Activated CD4-positive, alpha-beta T cell treated with anti-CD3 and anti-CD28 coated beads, Interleukin-2, Interleukin-4, amounts not matched to agents 100 ng/mL and 50 ng/mL, durations not matched to agents 16 hours and 8 hours (primary cell): ENCODE data around the gene BICRAL.
"Not testable (repeated sequence)": the region's sequence is repeated elsewhere in the genome, so short reads cannot be mapped to it uniquely, and the experiment has no call there.

Source experiments
- DNase-seq: peaks from one replicate; pipeline ENCODE4 v3.0.0-alpha.2; 2020; ENCODE audit warnings: low spot score

BICRAL gene, protein sequence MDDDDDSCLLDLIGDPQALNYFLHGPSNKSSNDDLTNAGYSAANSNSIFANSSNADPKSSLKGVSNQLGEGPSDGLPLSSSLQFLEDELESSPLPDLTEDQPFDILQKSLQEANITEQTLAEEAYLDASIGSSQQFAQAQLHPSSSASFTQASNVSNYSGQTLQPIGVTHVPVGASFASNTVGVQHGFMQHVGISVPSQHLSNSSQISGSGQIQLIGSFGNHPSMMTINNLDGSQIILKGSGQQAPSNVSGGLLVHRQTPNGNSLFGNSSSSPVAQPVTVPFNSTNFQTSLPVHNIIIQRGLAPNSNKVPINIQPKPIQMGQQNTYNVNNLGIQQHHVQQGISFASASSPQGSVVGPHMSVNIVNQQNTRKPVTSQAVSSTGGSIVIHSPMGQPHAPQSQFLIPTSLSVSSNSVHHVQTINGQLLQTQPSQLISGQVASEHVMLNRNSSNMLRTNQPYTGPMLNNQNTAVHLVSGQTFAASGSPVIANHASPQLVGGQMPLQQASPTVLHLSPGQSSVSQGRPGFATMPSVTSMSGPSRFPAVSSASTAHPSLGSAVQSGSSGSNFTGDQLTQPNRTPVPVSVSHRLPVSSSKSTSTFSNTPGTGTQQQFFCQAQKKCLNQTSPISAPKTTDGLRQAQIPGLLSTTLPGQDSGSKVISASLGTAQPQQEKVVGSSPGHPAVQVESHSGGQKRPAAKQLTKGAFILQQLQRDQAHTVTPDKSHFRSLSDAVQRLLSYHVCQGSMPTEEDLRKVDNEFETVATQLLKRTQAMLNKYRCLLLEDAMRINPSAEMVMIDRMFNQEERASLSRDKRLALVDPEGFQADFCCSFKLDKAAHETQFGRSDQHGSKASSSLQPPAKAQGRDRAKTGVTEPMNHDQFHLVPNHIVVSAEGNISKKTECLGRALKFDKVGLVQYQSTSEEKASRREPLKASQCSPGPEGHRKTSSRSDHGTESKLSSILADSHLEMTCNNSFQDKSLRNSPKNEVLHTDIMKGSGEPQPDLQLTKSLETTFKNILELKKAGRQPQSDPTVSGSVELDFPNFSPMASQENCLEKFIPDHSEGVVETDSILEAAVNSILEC

DNA sequence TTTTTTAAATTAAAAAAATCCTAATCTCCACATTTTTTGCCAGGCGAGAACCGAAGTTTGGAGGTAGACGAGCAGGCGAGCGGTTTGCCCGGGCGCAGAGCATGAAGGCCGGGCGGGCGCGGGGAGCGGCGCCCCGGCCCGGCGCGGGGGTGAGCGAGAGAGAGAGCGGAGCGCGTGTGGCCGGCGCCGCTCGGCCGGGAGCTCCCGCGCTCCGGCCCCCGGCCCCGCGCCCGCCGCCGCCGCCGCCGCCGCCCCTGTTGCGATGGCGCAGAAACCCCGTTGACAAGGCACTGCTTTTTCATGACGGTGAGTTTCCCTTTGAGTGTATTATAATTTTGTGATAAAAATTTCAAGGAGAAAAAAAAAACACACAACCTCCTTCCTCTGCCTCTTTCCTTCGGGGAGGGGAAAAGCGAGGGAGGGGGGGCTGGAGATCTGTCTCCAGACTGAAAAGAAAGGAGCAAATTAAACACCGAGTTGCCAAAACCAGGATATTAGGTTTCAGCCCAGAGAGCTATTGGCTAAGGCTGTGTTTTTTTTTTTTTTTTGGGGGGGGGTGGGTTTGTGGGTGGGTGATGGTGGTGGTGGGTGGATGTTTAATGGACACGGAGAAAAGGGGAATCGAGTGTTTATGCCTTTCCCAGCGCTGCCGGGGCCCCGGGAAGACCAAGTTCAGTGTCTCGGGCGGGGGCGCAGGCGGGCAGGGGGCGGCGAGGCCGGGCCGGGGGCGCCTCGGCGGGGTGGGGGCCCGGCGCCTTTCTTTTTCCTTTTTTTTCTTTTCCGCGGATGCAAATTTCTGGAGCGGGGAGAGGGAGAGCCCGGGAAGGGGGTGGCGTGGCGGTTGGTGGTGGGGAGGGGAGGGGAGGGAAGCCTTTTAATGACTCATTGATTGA, at the start of gene BICRAL:
BICRAL (plus strand) TSS at position 257 of the 893 bp plus-strand sequence. CDS start 39,971 bp downstream, outside the sequence.
- DNase-seq, result peak; percentile 67

DNA sequence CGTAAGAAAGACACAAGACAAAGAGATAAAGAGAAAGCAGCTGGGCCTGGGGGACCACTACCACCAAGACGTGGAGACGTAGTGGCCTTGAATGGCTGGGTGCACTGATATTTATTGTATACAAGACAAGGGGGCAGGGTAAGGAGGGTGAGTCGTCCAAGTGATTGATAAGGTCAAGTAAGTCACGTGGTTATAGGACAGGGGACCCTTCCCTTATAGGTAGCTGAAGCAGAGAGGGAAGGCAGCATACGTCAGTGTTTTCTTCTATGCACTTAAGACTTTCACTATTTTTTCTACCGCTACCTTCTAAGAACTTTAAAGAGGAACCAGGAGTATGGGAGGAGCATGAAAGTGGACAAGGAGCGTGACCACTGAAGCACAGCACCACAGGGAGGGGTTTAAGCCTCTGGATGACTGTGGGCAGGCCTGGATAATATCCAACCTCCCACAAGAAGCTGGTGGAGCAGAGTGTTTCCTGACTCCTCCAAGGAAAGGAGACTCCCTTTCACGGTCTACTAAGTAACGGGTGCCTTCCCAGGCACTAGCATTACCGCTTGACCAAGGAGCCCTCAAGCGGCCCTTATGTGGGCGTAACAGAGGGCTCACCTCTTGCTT, 47.9 kb upstream of the BICRAL start:
- DNase-seq, result not testable (repeated sequence)

DNA sequence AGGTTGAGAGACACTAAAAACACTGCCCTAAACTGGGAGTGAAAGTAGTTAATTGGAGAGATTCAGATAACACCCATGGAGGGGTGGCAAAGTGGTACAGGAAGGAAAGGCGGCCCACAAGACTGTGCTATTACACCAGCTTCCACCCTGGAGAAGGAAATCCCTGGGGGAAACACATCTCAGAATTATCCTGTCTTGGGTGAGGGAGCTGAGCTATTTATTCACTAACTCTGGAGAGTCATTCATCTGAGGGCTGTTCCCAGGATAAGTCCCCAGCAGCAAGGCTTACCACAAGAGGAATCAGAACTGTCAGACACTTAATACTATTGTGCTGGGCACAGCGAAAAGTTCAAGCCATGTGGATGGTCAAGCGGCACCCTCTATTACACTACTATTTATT, 45.9 kb upstream of the BICRAL start:
- no peak for DNase-seq

DNA sequence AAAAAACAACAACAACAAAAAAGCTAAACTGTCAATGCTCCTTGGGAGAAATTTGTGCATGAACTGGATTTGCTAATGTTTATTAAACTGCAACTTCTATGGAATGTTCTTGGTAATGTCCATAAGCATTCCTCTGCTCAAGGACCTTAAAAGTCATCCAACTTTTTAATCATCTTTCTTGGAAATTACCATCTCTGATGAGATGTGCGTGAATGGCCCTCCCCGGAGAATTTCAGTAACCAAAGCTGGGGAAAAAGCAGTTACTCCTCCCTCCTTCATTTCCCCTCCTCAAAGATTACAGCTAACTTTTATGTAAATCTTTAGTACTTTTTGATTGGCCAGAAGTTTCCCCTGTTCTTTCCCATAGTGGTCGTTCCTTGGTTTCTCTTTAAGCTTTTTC, 41.1 kb upstream of the BICRAL start:
- DNase-seq, result no peak

DNA sequence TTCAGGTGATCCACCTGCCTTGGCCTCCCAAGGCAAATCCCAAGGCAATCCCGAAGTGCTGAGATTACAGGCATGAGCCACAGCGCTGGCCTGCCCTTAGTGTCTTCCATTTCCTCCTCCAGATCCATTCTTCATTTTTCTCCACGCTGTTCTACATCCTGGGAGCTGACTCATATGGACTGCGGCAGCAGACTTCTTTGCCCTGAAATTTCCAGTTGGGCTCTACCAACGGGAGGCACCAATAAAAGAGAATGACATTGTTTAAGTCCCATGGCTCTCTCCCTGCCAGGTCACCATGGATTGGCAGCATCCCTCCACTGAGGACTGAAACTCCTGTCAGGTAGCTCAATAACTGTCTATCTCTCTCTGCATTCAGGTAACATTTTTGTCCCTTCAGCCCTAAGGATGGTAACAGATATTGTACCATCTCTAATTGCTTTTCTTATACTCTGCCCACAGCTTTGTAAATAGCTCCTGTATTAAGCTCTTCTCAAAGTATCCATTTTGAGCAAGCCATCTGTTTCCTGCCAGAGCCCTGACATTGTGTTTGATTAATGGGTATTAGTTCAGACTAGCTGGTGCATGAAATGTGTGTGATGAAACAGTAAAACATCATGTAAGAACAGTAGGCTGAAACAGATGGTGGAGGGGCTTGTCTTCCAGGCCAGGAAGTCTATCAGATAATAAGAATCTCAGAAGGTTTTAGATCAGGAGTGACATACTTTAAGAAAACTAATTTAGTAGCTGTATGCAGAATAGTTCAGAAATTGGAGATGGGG, 39.5 kb upstream of the BICRAL start:
- DNase-seq, result no peak

DNA sequence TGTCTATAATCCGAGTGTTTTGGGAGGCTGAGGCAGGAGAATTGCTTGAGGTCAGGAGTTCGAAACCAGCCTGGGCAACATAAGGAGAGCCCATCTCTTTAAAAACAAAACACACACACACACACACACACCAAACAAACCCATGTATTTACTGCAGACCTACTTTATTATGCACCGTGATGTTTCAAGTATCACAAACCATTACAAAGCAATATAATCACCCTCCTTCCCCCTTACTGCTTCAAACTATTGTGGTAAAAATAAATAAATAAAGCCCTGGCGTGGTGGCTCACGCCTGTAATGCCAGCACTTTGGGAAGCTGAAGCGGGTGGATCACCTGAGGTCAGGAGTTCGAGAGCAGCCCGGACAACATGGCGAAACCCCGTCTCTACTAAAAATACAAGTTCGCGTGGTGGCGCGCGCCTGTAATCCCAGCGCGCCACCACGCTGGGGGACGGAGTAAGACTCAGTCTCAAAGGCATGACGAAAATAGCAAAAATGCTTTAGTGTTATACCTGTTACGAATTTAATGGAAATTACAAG, 37.4 kb upstream of the BICRAL start:
- no peak for DNase-seq

DNA sequence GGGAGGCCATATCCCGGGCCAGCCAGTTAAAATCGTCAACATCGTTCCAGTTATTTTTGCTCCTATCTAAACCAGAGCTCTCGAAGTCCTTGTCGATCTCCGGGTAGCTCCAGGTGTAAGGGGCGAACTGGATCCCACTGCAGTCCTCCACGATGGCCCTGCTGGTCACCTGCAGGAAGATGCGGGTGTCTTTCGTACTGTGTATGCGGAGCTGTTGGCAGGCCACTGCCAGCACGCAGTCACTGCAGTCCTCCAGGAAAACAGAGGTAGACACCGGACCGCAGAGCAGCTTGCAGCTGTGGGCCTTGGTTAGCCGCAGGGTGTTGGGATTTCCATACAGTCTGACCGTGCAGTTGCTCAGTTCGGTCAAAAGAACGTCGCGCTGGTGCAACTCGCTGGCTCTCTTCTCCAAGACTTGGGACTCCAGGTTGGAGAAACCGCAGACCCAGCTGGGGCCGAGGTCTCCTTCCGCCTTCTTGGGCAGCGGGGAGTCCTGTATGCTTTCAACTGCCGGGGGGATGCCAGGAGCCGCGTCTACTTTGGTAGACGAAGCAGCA, 36.7 kb upstream of the BICRAL start:
- peak; percentile 21 for DNase-seq

DNA sequence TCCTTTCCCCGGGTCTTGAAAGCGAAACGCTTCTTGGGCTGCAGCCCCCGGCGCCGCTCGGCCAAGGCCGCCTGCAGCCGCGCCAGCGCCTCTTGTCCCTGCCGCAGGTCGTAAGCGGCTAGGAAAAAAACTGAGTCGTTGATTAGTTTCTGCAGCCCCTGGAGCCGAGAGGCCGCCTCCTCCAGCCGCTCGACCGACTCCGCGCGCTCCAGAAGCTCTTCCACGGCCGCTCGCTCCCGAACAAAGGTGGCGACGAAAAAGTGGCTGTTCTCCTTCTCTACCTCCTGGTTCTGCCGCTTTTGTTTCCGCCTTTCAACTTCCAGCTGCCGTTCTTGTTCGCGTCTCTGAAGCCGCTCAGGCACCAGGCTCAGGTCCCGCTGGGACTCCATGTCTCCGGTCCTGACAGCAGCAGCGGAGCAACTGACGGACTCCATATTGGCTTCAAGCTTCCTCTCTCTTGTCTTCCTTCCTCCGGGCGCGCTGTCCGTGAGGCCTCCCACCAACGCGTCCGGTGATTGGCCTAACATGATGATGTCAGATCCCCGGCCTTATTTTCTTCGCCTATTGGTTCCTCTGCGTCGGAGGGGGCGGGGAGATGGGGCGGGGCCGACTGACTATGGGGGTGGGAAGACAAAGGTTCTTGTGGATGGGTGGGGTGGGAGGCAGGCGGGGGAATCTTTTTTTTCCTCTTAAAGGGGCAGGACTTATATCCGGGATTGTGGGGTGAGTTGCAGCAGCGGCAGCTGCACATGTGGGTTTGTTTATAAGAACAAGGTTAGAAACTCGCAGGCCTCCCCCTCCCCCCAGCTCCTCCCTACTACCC, 36.0 kb upstream of the BICRAL start, which contains the start of gene TBCC:
TBCC (minus strand) TSS at position 464 of the 823 bp plus-strand sequence; CDS start at position 434, 30 bp downstream.
- peak; percentile 98 for DNase-seq

DNA sequence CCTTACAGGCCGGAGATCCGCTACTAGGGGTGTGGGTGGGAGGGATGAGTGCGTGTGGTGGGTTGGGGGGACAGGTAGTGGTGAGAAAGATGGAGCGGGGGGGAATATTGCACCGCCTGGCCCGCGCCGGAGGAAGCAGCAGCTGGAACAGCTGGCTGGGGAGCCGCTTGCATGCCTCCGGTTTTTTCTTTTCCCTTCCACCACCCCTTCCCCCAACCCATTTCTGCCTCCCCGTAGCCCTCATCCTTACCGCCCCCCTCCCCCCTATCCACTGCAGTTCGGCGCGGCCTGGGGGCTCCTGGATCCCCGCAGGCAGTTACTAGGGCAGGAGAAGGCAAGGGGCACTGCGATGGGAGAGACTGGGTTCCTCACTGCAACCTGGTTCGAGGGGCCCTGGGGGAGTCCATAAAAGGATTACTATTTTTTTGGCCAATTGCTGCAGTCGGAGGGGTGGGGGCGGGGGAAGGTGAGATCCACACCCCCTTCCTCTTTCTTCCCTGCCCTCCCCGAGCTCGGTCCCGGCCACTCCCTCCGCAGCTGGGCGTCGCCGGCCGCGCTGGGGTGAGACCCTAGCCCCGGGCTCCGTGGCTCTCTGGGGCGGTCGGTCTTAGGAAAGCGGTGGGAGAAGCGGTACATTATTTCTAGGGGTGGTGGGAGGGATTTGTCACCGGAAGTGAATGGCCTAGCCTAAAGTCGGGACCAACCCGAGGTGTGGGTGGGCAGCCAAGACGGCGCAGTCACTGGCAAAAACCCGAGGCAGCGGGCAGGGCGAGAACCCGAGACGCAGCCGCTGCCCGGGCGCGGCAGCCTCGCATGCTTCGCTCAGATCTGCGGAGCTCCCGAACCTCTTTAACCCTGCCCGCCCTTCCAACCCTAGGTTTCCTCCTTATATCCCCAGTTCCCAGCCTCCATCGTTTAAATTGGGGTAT, 35.1 kb upstream of the BICRAL start:
- DNase-seq, result peak; percentile 85

DNA sequence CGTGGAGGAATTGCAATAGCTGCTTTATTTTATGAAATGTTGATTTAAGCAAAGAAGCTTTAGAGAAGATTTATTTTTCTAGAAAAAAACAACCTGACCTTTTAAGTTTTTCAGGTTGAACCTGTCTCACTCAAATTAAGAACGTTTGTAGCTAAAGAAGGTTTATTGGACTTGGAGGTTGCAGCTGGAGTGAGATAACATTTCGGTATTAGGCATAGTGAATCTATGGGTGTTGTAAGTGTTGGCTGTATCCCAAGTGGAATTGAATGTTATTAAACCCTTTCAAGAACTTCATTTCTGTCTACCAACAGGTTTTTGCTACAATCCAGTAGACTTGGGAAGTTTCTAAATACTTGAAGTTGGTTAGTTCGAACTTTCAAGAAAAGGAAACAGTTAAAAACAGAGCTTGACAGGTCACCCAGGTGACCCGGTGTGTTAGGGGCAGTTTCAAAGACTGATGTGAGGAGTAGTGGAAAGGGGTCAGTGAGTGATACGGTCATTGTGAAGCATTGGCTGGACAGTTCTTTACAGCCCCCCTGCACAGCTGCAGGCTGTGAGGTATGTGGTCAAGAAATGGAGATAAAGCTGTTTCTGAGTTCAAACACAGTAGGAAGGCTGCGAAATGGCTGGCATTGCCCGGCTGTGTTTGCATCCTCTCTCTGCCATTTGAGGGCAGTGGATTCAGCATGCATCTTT, 33.5 kb upstream of the BICRAL start:
- DNase-seq, result no peak

DNA sequence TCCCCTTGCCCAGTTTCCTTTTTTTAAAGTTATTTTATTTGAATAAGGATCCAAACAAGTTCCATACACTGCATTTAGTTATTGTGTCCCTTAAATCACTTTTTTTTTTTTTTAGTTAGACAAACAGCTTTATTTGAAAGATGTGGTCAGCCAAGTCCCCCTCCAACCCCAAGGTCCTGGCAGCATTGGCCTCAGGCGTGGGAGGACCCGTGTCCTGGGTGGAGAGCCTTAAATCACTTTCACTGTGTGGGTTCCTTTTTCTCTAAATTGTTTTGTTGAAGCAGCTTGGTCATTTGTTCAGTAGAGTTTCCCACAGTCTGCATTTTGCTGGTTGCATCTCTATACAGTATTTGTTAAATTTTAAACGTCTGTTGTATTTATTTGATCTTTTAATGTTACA, 30.8 kb upstream of the BICRAL start:
- DNase-seq, result no peak

DNA sequence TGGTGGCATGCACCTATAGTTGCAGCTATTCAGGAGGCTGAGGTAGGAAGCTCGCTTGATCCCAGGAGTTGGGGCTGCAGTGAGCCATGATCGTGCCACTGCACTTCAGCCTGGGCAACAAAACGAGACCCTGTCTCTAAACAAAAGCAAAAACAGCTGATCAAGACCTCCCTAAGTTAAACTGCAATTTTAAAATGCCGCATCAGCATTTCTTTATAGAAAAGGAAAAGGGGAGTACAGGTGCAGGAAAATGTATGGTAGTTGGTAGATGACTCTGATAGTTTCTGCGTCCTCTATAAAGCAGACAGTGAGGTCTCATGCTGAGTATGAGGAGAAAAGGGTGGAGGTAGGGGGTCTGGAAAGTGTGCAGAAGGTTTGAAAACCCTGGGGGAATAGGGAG, 27.1 kb upstream of the BICRAL start:
- no peak for DNase-seq

DNA sequence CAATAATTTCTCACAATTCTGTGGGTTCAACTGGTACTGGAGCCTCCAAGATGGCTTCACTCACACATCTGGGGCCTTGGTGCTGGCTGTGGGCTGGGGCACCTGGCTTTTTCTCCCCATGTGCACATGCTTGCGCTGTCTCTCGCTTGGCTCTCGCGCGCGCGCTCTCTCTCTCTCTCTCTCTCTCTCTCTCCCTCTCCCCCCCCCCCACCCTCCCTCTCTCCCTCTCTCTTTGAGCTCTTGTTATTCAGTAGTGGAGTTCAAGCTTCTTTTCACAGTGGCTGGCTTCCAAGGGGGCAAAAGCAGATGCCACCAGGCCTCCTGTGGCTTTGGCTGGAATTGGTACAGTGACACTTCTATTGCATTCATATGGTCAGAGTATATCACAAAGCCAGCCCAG, 25.1 kb upstream of the BICRAL start:
- DNase-seq, result no peak

DNA sequence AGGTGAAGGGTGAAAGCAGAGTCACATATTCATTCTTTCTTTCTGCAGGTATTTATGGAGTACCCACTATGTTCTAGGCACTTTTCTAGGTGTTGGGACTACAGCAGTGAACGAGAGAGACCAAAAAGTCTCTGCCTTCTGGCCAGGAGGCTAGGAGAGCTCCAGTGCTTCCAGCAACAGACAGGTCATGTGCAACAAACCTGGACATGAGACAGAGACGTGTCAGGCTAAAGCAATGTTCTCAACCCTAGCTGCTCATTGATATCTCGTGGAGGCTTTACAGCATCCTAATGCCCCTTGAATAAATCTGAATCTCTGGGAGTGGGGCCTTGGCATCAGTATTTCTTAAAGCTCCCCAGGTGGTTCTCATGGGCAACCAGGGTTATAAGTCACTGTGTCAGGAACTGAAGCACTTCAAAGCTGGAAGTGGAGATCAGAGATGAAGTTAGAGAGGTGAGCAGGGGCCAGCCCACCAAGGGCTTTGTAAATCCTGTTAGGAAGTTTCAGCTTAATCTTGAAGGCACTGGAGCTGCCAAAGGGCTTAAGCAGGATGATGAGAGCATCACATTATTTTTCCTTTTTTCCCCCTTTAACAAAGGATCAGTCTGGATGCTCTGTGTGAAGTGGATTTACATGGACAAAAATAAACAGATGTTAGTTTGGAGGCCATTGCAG, 23.0 kb upstream of the BICRAL start:
- no peak for DNase-seq

DNA sequence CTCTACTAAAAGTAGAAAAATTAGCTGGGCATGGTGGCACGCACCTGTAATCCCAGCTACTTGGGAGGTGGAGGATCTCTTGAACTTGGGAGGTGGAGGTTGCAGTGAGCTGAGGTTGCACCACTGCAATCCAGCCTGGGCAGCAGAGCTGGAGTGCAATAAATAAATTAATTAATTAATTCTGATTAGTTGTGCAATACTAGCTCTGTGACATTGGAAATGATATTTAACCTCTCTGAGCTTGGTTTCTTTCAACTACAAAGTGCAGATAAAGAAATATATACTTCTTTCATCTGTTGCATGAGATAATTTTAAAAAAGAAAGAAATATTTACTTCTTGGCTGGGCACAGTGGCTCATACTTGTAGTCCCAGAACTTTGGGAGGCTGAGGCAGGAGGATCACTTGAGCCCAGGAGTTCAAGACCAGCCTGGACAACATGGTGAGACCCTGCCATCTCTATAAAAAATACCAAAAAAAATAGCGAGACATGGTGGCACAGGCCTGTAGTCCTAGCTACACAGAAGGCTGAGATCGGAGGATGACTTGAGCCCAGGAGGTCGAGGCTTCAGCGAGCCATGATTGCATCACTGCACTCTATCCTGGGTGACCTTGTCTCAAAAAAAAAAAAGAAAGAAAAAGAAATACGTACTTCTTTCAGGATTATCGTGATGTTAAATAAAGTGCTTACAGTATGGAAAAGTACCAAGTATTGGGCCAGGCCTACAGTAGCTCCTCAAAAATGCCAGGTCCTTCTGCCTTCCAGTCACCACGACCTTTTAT, 20.4 kb upstream of the BICRAL start:
- DNase-seq, result no peak

DNA sequence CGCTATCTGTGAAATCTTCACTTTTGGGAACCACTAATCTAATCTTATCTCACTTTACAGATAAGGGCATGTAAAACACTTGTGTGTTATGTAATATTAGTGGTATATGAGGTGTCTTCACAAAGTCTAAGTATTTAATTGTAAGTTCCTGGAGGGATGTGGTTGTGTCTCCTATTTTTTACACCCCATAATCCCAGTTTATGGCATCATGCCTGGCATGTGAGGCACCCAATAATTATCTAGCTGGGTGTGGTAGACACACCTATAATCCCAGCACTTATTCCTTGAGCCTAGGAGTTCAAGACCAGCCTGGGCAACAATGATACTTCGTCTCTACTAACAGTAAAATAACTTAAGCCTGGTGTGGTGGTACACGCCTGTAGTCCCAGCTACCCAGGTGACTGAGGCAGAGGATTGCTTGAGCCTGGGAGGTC, 19.4 kb upstream of the BICRAL start:
- no peak for DNase-seq
